Measurements from ENCODE around the gene MED26.

The MED26 gene

DNA sequence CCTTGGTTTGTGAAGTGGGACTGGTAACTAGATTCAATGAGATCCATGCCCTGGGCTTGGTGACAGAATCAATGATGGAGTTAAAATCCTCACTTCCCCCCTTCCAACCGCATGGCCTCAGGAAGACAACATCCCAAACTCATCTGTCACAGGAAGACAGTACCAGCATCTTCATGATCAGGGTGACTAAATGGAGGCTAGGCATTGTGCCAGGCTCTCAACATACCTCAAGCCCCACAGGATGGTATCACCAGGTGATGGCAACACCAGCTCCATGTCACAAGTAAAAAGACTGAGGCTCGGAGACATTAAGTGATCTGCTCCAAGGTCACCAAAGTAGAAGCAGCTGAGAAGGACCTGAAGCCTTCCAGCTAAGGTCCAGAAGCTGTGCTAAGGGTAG is 14.2 kb downstream of the MED26 start:
- DNase-seq (ENCODE audit: low read depth in 2 of 2) = no peak

DNA sequence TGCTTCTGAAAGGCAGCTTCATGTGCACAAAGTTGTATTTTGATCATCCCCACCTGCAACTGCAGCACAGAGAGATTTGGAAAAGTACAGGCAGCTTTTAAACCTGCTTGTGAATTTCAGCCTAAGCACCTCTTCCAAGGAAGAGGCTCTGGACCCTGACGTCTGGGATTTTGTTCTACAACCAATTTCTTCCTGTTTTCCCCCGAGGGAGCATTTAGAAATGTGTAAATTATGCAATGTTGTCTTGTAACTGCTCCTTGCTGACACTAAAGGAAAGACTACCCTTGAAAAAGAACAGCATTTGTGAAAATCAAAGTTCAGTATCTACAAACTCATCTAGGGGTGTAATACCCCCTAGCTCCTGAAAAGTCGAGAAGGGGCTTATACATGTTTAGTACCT is 15.4 kb downstream of the MED26 start:
- DNase-seq (ENCODE audit: low read depth in 2 of 2) = no peak

DNA sequence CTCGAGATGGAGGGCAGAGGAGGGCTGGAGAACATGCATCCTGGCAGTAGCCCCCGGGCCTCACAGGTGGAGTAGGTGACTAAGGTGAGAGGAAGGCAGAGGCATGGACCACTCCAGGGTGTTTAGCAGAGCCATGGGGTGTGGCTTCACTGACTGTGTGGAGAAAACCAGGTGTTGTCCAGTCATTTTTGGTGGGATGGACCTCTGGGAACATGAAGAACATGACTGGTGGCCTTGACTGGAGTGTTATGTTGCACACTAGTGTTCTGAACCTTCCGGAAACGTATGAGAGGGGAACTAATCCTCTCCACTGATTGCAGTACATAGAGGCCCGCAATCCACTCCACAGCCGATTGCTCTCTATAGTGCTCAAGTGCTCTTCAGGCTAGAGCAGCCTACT is 16.9 kb downstream of the MED26 start:
- no peak for DNase-seq (ENCODE audit: low read depth in 2 of 2)

- no peak for DNase-seq (ENCODE audit: low read depth in 2 of 2)
Measured at GRCh38 chr19:16609511-16610200, 18.3 kb downstream of the MED26 start.

GRCh38 chr19:16608290-16608739 is 19.7 kb downstream of the MED26 start:
- no peak for DNase-seq (ENCODE audit: low read depth in 2 of 2)

- DNase-seq (ENCODE audit: low read depth in 2 of 2) = no peak
Measured at GRCh38 chr19:16607819-16608218, 20.2 kb downstream of the MED26 start.

GRCh38 chr19:16605553-16605994 is 22.4 kb downstream of the MED26 start:
- DNase-seq (ENCODE audit: low read depth in 2 of 2) = no peak

DNA sequence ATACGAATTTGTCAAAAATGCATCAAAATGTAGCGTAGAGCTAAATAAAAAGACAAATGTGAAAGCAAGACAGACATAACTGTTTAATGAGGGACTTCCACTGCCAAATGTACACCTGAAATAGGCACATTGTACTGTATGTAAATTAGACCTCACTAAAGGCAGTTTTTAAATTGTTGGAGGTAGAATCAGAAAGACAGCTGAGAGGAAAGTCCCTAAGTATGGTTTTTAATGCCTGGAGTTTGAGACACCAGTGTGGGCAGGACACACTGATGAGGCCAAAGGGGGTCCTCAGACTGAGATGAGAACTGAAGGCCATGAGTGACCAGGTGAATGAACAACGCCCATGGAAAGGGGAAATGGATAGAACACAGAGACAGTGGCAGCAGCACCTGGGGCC is 22.9 kb downstream of the MED26 start:
- DNase-seq (ENCODE audit: low read depth in 2 of 2) = no peak

DNA sequence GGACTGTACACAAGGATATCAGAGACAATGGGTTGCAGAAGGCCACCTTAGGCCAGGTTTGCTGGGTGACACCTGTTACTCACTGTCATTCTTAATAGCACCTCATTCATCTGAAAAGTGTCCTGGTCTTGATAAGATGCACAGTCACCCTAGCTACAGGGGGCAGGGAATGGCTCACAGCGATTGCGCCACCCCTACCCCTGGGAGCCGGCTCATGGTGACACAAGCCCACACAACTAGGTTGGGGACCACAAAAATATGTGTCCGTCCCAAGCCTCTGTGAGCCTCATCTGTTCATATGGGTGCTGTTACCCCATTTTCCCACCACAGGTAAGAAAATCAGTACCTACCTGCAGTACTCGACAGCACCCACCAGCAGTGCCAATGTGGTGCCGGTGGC is 23.4 kb downstream of the MED26 start:
- DNase-seq (ENCODE audit: low read depth in 2 of 2) = no peak

- no peak for DNase-seq (ENCODE audit: low read depth in 2 of 2)
Measured at GRCh38 chr19:16603090-16603489, 24.9 kb downstream of the MED26 start.

GRCh38 chr19:16601378-16602052 is 26.5 kb downstream of the MED26 start:
- no peak for DNase-seq (ENCODE audit: low read depth in 2 of 2)

DNA sequence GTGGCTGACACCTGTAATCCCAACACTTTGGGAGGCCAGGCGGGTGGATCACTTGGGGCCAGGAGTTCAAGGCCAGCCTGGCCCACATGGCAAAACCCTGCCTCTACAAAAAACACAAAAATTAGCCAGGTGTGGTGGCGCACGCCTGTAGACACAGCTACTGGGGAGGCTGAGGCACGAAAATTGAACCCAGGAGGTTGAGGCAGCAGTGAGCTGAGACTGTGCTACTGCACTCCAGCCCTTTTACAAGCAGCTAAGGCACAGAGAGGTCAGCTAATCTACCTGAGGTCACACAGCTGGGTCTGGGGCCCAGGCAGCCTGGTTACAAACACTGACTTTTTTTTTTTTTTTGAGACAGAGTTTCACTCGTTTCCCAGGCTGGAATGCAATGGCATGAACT is 27.2 kb downstream of the MED26 start:
- DNase-seq (ENCODE audit: low read depth in 2 of 2) = no peak

DNA sequence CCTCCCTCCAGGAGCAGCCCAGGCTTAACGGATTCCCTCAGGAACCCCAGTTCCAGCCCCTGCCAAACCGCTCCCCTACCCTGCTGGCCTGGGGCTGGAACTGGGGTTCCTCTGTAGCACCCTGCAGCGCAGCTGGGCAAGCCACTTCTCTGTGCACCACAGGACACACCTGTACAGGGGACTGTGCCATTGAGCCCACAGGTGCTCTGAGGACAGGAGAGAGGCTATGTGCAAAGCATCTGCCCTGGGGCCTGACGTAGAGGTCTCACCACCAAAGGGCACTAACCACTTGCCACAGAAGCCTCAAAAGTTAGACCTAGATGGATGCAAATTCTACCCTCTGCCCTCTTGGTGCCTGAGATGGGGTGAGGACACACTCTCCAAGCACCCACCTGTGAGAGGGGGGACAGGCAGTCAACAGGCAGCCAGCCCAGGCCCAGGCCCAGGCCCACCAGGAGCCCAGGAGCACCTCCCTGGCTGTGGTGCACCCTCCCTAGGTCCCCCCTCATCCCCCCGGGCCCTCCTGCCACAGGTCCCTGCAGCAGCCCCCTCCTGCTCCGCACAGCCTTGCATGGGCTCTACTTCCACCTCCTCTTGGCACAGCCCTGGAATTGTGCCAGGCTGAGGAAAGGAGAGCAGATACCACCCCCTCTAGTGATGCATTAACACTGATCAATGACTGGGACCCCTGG is 28.2 kb downstream of the MED26 start:
- no peak for DNase-seq (ENCODE audit: low read depth in 2 of 2)

DNA sequence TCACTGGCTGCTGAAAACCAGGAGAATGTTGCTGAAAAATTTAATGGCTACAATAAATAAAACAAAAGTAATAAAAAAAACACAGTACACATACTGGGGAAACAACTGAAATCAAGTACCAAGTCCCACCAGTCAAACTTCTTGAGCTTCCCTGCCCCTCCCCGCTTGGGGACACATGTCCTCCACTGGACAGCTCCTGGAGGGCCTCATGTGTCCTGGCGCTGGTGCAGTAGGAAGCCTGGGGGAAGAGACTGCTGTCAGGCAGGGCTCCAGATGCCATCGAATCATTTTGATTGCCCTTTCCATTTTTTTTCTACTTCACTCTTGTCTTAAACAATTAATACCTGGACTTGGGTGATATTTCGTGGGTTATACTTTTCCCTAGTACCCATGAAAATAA is 29.2 kb downstream of the MED26 start:
- no peak for DNase-seq (ENCODE audit: low read depth in 2 of 2)

DNA sequence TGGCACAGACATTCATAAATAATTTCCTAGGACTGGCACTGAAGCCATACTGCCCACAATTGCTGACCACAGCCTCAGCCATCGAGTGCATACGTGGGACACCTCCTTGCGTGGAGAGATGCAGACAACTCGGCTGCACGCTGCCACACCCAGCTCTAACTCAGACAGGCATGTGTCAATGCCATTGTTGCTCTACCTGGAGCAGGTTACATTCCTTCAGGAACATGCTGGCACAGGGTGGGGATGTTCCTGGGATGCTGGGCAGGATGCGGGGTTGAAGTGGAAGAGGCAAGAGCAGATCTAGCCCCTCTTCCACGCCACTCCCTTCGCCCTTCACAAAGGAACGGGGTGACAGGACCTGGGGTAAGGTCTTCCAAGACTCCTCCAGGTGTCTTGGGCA is 31.6 kb downstream of the MED26 start:
- no peak for DNase-seq (ENCODE audit: low read depth in 2 of 2)

DNA sequence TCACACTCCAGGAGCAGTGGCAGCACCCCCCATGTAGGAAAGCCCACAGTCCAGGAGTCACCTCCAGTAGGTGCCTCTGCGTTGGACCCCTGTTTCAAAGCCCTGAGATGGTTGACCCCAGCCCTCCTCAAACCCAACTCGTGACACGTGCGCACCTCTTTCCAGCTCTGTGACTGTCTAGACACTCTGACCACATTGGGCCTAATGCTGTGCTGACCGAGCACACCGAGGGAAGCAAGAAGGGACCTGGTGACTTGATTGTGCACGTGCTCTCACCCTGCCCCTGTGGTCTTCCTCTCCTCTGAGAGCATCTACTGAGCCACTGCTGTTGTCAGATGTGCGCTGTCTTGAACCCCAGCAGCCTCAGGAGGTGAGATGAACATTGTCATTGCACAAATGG is 32.9 kb downstream of the MED26 start:
- no peak for DNase-seq (ENCODE audit: low read depth in 2 of 2)

GRCh38 chr19:16594681-16595091 is 33.3 kb downstream of the MED26 start:
- no peak for DNase-seq (ENCODE audit: low read depth in 2 of 2)

DNA sequence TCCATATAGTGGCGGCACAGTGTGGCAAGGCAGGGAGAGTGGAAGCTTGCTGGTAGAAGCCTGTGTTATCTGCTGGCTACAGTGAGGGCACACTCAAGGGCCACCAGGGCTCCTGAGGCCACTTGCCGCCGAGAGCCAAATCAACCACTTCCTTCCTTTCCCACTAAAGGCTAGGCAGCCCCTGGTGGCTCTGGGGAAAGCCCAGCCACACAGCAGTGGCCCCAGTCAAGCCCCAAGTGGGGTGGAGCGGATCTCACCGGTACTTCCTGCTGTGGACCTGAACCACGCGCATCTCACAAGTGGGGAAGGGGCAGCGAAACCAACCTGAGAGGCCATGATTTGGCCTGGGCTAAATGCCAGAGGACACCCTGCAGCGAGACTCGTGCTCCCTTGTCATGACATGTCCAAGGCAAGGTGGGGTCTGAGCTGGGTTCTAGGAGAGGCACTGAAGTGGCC is 33.8 kb downstream of the MED26 start:
- peak in 1 of 2 donors; percentile 19 for DNase-seq (ENCODE audit: low read depth in 2 of 2)

- DNase-seq (ENCODE audit: low read depth in 2 of 2) = no peak
Measured at GRCh38 chr19:16593181-16593580, 34.8 kb downstream of the MED26 start.

DNA sequence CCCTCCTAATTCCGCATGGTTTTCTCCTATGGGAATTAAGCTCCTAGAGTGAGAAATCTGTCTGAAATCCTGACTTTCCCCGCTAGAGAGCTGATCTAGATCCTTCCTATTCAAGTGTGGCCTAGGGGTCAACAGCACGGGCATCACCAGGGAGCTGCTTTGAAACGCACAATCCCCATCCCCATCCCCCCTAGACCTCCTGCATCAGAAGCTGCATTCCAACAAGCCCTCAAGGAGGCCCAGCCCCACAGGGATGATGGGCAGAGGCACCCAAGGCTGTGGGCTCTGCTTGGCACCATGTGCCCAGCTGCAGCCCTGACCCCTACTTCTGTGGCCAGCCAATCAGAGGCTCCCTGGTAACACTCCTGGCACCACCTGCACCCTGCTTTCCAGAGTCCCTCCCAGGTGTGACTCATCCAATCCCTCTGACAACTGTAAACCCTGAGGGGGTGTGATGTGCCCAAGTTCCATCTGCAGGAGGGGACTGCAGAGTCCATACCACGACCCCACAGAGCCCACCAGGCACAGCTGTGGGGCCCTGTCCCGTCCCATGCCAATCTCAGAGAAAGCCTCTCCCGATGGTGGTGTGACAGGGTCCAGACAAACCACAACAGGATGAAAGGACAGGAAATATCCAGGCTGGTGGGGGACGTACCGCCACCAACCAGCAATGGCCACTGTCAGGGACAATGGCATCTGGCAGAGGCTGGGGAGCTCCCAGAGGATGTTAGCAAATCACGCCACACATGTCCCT is 36.0 kb downstream of the MED26 start:
- no peak for DNase-seq (ENCODE audit: low read depth in 2 of 2)

DNA sequence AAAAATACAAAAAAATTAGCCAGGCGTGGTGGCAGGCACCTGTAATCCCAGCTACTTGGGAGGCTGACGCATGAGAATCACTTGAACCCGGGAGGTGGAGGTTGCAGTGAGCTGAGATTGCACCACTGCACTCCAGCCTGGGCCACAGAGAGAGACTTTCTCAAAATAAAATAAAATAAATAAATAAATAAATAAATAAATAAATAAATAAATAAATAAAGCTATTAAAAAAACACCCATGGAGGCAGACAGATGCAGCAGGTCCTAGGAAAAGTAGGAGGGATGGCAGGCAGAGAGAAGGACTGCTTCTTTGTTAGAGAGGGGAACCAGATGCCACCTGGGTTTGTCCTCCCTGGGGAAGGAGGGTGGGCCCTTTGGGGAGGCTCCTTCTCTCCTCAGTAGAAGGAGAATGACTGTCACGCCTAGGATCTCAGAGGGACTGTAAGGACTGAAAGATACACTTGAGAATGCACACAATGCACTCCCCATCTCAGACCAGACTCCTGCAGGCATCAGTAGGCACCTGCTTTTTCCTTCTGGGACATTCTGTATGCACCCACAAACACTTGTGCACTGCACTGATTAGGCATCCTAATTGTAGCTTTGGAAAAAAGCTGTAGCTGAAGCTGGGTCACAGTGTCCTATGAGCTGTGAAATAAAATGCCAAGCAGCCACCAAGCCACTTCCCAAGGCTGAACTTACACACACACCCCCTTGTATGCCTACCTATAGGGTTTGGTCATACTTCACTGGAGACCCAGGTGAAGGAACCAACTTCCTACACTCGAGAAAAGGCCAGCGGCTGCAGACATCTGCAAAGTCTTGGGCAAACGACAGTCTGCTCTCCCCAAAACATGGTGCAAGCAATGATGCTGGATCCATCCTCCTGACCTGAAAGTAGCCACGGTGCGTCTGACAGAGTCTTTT is 36.9 kb downstream of the MED26 start:
- DNase-seq (ENCODE audit: low read depth in 2 of 2) = no peak
